Activated T-helper 2 cell treated with anti-CD3 and anti-CD28 coated beads, Interferon-gamma antibody, Interleukin-2, Interleukin-4, amounts not matched to agents 10 μg/mL and 5 μg/mL and 100 μg/mL, durations not matched to agents 14 hours and 24 hours and 36 hours (primary cell): ENCODE results near the gene MGMT. TPM values are rescaled to one million over a fixed set of nuclear protein-coding genes. Genes with fewer than 3 reads are reported as not detected.

Experiments
- DNase-seq: peaks from one replicate; pipeline ENCODE4 v3.0.0; 2021; ENCODE audit warnings: low spot score
- H3K27ac Mint-ChIP-seq: one replicate; pipeline ENCODE4 v1.8.0; 2021; ENCODE audit warnings: mixed read lengths
- H3K27me3 Mint-ChIP-seq: one replicate; pipeline ENCODE4 v1.8.0; 2021; ENCODE audit warnings: low read depth, mixed read lengths
- H3K36me3 Mint-ChIP-seq: one replicate; pipeline ENCODE4 v1.8.0; 2021; ENCODE audit warnings: low read depth, mixed read lengths
- H3K4me1 Mint-ChIP-seq: one replicate; pipeline ENCODE4 v1.8.0; 2021; ENCODE audit warnings: low read depth, mixed read lengths
- H3K4me3 Mint-ChIP-seq: one replicate; pipeline ENCODE4 v1.8.0; 2021; ENCODE audit warnings: low read depth, mild to moderate bottlenecking, moderate library complexity, mixed read lengths
- H3K9me3 Mint-ChIP-seq: one replicate; pipeline ENCODE4 v1.8.0; 2021; ENCODE audit warnings: mixed read lengths
- intact Hi-C: fragments of 100-400 bp; cut with micrococcal nuclease; formaldehyde crosslinking; loops from one replicate; pipeline ENCODE4 v1.15.1; 2023
- total RNA-seq: library from RNA; stranded (reverse); gene quantifications from 2 replicates; pipeline ENCODE4 v1.2.3, GENCODE V29; 2022

MGMT gene
- total RNA-seq, 1 donor from 2014 or later: 15.8 TPM

DNA sequence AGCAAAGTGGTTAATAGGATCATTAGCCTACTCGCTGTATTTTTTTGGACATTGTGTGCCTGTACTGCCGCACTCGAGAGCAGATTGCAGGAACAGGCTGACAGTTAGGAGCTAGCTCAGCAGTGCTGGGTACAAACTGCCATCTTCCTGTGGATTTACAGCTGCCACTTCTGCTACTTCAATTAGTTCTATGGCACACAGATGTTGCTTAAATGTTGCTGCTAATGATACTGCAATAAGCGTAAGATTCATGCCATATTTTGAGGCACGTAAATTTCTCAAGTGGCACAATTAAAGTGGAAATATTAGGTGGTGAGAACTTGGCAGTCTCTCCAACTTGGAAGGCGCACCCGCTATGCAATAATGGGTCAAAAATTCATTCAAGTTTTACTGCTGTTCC, 325.1 kb downstream of the MGMT start:
- Mint-ChIP-seq H3K36me3 (no peaks in the 10 kb centered on the region), H3K4me3 (no peak overlapping the region), H3K4me1 (no peaks in the 10 kb centered on the region), H3K9me3 (peaks cover 10% of the 10 kb centered on the region), H3K27me3 (no peaks in the 10 kb centered on the region), H3K27ac (no peak overlapping the region)
- intact Hi-C loops: no loop called here
- DNase-seq: no peak

DNA sequence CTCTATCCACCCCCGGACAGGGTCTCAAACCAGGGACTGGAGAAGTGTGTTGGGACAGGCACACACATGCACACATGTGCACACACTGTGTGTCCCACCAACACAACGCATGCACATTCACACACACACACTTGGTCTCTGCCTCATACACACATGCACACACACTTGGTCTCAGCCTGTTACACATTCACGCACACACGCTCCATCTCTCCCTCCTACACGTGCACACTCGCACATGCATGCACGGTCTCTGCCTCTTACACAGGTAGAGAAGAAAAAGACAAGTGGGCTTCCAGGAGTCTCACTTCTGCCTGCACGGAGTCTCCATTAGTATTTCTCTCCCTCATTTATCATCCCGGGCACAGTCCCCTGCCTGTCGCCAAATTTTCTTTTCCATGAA, 325.8 kb downstream of the MGMT start:
- no peak for DNase-seq
- no peaks in the 10 kb centered on the region for H3K36me3 Mint-ChIP-seq
- H3K9me3 Mint-ChIP-seq: peaks cover 10% of the 10 kb centered on the region
- H3K27ac Mint-ChIP-seq: no peak overlapping the region
- no peaks in the 10 kb centered on the region for H3K27me3 Mint-ChIP-seq
- intact Hi-C loops: no loop called here
- no peaks in the 10 kb centered on the region for H3K4me1 Mint-ChIP-seq
- no peak overlapping the region for H3K4me3 Mint-ChIP-seq

DNA sequence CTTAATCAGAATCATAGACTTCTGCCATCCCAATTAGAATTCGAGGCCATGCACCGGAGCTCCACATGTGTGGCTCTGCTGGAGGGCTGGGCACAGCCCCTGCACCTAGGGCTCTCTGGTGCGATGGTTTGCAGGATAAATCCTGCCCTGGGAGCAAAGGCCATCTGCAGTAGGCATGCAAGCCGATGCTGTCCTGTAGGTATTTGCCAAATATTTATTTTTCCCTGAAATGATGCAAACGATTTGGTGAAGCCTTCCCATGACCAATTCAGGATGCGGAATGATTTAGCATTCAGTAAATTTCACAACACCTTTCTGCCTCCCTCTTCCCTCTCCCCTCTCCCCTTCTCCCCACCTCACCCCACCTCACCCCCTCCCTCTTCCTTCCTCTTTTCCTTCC, 326.4 kb downstream of the MGMT start:
- no peaks in the 10 kb centered on the region for H3K4me1 Mint-ChIP-seq
- DNase-seq: no peak
- peaks cover 10% of the 10 kb centered on the region for H3K9me3 Mint-ChIP-seq
- H3K36me3 Mint-ChIP-seq: no peaks in the 10 kb centered on the region
- H3K27me3 Mint-ChIP-seq: no peaks in the 10 kb centered on the region
- H3K4me3 Mint-ChIP-seq: no peak overlapping the region
- intact Hi-C loops: no loop called here
- H3K27ac Mint-ChIP-seq: no peak overlapping the region

DNA sequence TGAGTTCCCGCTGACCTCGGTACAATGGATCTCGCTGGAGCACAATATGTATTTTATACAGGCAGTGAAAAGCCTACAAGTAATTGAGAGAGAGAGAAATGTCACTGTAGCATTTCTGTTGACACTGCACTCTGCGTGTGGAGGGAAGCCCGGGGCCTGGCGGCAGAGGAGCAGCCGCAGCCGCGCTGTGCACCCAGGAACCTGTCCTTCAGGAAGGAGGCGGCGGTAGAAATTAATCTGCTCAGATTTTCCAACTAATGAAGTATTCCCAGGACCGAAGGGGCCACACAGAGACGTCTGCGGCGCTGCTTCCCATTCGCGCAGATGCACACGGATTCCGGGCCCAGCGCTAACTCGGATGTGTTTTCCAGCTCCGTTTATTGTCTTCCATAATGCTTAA, 327.0 kb downstream of the MGMT start:
- Mint-ChIP-seq H3K9me3 (peaks cover 10% of the 10 kb centered on the region), H3K4me1 (no peaks in the 10 kb centered on the region), H3K27ac (no peak overlapping the region), H3K27me3 (no peaks in the 10 kb centered on the region), H3K4me3 (no peak overlapping the region), H3K36me3 (no peaks in the 10 kb centered on the region)
- intact Hi-C loops: no loop called here
- DNase-seq: no peak

DNA sequence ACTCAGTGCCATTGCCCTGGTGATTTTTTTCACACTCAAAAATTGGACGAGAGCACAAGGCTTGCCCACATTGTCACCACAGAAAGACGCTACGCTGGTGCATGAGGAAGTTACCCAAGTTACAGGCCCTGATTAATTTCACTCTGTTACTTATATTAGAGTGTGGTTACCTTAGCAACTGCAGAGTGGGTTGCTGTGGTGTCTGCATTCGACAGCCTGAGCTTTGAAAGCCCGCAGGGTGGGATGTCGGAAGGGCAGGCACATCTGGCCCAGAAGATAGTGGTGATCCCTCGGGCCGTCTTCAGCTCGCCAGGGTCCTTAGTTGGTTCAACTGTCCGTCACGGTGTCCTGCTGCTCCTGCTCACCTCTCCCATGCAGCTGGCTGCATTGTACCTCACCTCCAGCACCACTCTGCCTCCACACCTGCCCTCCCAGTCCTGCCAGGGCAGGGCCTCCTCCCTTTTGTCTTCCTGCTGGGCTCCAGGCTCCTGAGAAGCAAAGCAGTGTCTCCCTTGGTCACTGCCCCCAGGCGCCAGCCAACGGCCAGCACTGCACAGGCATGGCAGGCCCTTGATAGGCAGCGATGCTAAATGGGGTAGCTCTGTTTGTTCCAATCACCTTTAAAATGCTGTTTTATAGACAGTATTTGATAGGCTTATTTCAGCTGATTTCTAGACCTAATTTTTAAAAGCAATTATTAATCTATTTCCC, 329.8 kb downstream of the MGMT start:
- no peaks in the 10 kb centered on the region for H3K36me3 Mint-ChIP-seq
- DNase-seq: no peak
- intact Hi-C loops: no loop called here
- no peaks in the 10 kb centered on the region for H3K27me3 Mint-ChIP-seq
- H3K4me1 Mint-ChIP-seq: no peaks in the 10 kb centered on the region
- H3K27ac Mint-ChIP-seq: no peak overlapping the region
- H3K9me3 Mint-ChIP-seq: peaks cover 6% of the 10 kb centered on the region
- H3K4me3 Mint-ChIP-seq: no peak overlapping the region

DNA sequence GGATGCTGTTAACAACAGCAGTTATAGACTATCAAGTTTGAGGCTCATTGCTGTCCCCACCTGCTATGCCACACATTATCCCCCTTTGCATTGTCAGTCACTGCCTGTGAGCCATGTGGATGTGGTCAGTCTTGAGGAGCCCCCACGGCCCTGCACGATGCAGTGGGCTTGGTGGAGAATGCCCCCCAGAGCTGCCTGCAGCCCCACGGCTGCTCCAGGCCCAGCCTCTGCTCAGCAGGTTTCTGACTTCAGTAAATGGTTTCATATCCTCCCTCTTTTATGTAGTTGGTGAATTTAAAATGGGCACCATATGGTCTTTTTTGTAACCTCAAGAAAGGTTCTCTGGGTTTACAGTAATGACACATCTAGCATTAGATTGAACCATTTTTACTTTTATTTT, 332.9 kb downstream of the MGMT start:
- Mint-ChIP-seq H3K27ac (no peak overlapping the region), H3K27me3 (no peaks in the 10 kb centered on the region), H3K9me3 (peaks cover 15% of the 10 kb centered on the region), H3K4me3 (no peak overlapping the region), H3K36me3 (no peaks in the 10 kb centered on the region), H3K4me1 (no peaks in the 10 kb centered on the region)
- no peak for DNase-seq
- intact Hi-C loops: no loop called here

DNA sequence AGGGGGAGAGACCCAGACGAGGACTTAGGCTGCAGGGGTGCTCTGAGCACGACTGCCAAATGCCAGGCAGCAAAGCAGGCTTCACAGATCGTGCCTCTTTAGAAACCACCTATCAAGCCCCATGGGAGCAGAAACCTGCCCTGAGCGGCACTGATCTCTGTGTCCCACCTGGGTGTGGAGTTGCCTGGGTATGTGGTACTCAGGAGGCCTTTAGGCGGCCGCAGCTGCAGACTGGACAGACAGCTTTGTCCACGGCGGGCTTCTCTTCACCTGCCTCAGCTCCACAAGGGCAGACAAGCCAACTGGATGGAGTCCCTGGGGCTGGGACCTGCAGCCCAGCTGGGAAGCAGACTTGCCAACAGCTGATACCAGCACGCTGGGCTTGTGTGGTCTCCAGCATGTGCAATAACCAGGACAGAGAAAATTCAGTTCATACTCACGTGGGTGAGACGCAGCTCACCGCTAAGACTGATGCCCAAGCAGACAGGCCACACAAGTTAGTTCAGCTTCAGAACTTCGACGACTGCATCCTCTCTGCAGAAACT, 333.8 kb downstream of the MGMT start:
- H3K27ac Mint-ChIP-seq: no peak overlapping the region
- H3K27me3 Mint-ChIP-seq: no peaks in the 10 kb centered on the region
- no peaks in the 10 kb centered on the region for H3K4me1 Mint-ChIP-seq
- H3K4me3 Mint-ChIP-seq: no peak overlapping the region
- H3K9me3 Mint-ChIP-seq: peaks cover 15% of the 10 kb centered on the region
- no peaks in the 10 kb centered on the region for H3K36me3 Mint-ChIP-seq
- intact Hi-C loops: no loop called here
- DNase-seq: no peak

DNA sequence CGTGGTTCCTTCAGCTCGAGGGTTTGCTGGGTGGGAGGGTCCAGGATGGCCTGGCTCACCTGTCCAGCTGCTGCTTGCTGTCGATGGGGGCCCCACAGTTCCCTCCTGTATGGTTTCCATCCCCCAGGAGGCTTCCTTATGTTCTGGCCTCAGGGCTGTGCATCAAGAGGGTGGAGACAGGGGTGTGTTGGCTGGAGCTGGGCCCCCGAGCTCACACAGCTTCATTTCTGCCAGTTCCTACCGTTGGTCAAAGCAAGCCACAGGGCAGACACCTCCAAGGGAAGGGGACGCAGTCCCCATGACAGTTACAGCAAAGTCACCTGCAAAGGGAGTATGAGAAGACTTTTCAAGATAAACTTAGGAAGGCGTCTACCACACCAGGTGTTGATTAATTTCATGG, 340.2 kb downstream of the MGMT start:
- Mint-ChIP-seq H3K9me3 (peaks cover 12% of the 10 kb centered on the region), H3K27ac (no peak overlapping the region), H3K4me3 (no peak overlapping the region), H3K4me1 (no peaks in the 10 kb centered on the region), H3K36me3 (no peaks in the 10 kb centered on the region), H3K27me3 (no peaks in the 10 kb centered on the region)
- no peak for DNase-seq
- intact Hi-C loops: no loop called here

DNA sequence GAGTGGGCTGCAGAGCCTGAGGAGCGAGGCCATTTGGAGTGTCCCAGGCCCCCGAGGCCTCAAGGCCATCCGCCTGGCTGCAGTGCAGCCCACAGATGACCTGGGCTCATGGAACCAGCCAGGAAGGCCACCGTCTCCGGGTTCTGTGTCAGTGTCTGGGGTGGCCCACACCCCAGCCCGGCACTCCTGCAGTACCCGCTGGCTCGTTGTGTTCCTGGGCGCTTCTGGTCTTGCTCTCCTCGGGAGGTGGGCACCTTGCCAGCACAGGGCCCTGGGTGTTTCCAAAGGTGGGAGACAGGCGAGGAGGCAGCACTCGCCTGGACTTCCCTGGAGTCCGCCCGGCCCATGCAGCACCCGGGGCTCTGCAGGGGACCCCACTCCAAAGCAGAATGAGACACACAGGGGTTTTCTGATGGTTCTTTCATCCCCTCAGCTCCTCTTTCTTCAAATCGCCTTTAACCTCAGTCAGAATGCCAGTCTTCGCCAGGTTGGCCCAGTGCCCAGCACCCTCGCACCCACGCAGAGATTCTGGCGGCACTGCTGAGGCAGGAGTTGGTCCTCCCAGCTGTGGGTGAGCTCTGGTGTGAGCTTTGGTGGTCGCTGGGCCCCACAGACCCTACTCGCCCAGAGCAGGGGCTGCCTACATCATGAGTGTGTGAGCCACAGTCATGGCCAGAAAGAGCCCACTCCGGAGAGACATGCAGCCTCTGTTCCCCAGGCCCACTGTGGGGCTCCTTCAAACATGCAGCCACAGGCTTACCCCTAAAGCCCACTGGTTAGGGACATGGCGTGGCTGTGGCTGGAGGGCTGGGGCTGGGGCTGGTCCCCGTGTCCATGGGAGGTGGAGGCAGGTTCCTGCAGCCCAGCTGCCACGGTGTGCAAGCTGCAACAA, 341.3 kb downstream of the MGMT start:
- intact Hi-C loops: no loop called here
- no peak overlapping the region for H3K27ac Mint-ChIP-seq
- H3K9me3 Mint-ChIP-seq: peaks cover 11% of the 10 kb centered on the region
- H3K4me3 Mint-ChIP-seq: no peak overlapping the region
- no peak for DNase-seq
- H3K36me3 Mint-ChIP-seq: no peaks in the 10 kb centered on the region
- no peaks in the 10 kb centered on the region for H3K27me3 Mint-ChIP-seq
- no peaks in the 10 kb centered on the region for H3K4me1 Mint-ChIP-seq

DNA sequence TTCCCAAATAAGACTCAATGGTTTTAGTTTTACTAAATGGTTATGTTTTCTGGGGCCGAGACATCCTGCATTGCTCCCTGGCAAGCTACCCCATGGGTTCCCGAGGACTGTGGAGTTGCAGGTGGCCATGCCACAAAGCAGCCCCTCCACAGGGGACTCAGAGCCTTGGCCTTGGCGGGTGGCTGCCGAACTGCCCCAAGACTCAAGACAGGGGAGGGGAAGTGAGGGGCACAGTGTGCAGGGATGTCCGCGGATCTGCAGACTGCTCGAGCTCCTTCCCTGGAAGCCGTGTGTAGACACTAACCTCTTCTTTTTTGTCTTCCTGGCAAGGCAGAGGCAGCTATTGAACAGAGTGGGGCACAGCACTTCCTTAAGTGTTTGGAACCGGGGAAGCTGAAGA, 342.4 kb downstream of the MGMT start:
- Mint-ChIP-seq H3K9me3 (peaks cover 2% of the 10 kb centered on the region), H3K36me3 (no peaks in the 10 kb centered on the region), H3K4me1 (no peaks in the 10 kb centered on the region), H3K27me3 (no peaks in the 10 kb centered on the region), H3K4me3 (no peak overlapping the region), H3K27ac (no peak overlapping the region)
- DNase-seq: no peak
- intact Hi-C loops: no loop called here

DNA sequence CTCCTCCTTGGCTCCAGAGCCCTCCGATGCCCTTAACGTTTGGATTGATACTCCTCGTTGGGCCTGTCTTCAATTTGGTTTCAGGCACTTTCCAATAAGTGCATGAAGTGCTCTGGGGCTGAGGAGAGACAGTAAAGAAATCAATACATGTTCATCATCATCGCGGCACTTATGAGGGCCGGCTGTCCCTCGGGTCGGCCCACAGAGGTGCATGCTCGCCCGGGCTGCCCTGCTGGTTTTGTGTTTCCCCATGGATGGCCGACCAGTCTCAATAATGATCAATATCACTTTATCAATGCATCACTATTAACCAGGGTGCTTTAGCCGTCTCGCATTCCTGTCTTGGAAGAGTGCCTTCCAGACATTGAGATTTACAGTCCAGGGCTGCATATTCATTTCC, 342.8 kb downstream of the MGMT start:
- intact Hi-C loops: no loop called here
- Mint-ChIP-seq H3K4me1 (no peaks in the 10 kb centered on the region), H3K9me3 (no peaks in the 10 kb centered on the region), H3K27ac (no peak overlapping the region), H3K4me3 (no peak overlapping the region), H3K27me3 (no peaks in the 10 kb centered on the region), H3K36me3 (no peaks in the 10 kb centered on the region)
- DNase-seq: no peak

DNA sequence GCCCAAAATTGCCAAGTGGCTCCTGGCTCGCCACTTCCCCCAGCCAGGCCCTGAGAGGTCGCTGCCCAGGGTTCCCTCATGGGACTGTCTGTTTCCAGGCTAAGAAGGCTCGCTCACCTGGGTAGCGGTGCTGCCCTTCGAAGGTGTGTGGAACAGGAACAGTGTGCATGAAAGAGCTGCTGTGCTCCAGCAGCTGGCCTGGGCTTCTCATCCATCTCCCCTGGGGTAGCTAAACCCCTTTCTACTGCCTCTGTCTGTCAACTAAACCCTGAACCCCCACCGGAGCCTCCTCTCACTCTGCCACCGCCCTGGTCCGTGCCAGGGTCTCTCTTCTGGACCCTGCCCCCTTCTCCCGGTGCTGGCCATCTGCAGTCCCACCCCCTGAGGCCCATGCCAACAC, 344.2 kb downstream of the MGMT start:
- Mint-ChIP-seq H3K27ac (no peak overlapping the region), H3K4me1 (no peaks in the 10 kb centered on the region), H3K9me3 (peaks cover 3% of the 10 kb centered on the region), H3K27me3 (no peaks in the 10 kb centered on the region), H3K36me3 (no peaks in the 10 kb centered on the region), H3K4me3 (no peak overlapping the region)
- no peak for DNase-seq
- intact Hi-C loops: no loop called here

DNA sequence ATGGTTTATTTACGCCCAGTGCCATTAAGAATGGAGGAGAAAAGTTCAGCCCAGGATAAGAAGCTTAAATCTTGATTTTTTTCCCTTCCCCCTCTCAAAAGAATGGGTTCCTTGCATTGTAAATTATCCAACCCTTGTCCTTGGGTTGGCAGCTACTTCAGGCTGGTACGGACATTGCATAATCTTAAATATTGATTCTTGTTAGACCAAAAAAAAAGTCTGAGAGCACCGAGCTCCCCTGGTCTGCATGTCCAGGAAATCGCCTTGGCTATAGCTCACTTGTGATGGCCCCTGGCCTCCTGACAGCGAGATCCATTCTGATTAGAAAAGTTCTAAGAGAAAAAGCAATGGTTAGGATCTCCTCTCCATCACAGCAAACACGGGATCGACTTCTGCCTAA, 345.4 kb downstream of the MGMT start:
- Mint-ChIP-seq H3K4me3 (no peak overlapping the region), H3K27me3 (no peaks in the 10 kb centered on the region), H3K4me1 (no peaks in the 10 kb centered on the region), H3K27ac (no peak overlapping the region), H3K9me3 (peaks cover 4% of the 10 kb centered on the region), H3K36me3 (no peaks in the 10 kb centered on the region)
- DNase-seq: no peak
- intact Hi-C loops: no loop called here
